Stomach smooth muscle (tissue), 2 donors: ENCODE measurements around the gene CRB1.
"Not testable (repeated sequence)": the region's sequence is repeated elsewhere in the genome, so short reads cannot be mapped to it uniquely, and the experiment has no call there.

Experiments used
- H3K27ac ChIP-seq: one replicate; pipeline ENCODE4 v1.7.0; 2013; ENCODE audit warnings: mild to moderate bottlenecking, low read length, inconsistent platforms
- H3K27me3 ChIP-seq, 2 donors: one replicate each; pipeline ENCODE4 v1.7.0; 2013; ENCODE audit warnings: low read length in 2 of 2; ENCODE audit not compliant: insufficient read depth in 2 of 2, control insufficient read depth in 1 of 2
- H3K36me3 ChIP-seq, 2 donors: one replicate each; pipeline ENCODE4 v1.7.0; 2013; ENCODE audit warnings: low read length in 2 of 2; ENCODE audit not compliant: control insufficient read depth in 2 of 2, insufficient read depth in 2 of 2
- H3K4me1 ChIP-seq: one replicate; pipeline ENCODE4 v1.7.0; 2013; ENCODE audit warnings: low read length; ENCODE audit not compliant: control insufficient read depth, insufficient read depth
- H3K4me3 ChIP-seq, 2 donors: one replicate each; pipeline ENCODE4 v1.7.0; 2013; ENCODE audit warnings: low read length in 2 of 2
- H3K9ac ChIP-seq, 2 donors: one replicate each; pipeline ENCODE4 v1.7.0; 2013; ENCODE audit warnings: low read length in 2 of 2, mild to moderate bottlenecking in 1 of 2
- H3K9me3 ChIP-seq, 2 donors: one replicate each; pipeline ENCODE4 v1.7.0; 2013; ENCODE audit warnings: low read length in 2 of 2; ENCODE audit not compliant: control insufficient read depth in 2 of 2
- donor health status: healthy.
- donor health status: Pancreatic carcinoma.

The CRB1 gene

GRCh38 chr1:197471248-197471985 is 203.4 kb downstream of the CRB1 start:
- Histone ChIP-seq H3K27ac (no peak overlapping the region), H3K9ac (no peak overlapping the region), H3K4me1 (no peaks in the 10 kb centered on the region), H3K36me3 (no peaks in the 10 kb centered on the region), H3K9me3 (no peaks in the 10 kb centered on the region), H3K27me3 (no peaks in the 10 kb centered on the region), H3K4me3 (no peak overlapping the region)

- H3K9me3 ChIP-seq, result no peaks in the 10 kb centered on the region
- no peaks in the 10 kb centered on the region for H3K4me1 ChIP-seq
- no peak overlapping the region for H3K9ac ChIP-seq
- no peak overlapping the region for H3K4me3 ChIP-seq
- no peaks in the 10 kb centered on the region for H3K36me3 ChIP-seq
- no peaks in the 10 kb centered on the region for H3K27me3 ChIP-seq
- no peak overlapping the region for H3K27ac ChIP-seq
Measured at GRCh38 chr1:197472141-197472540, 204.1 kb downstream of the CRB1 start.

GRCh38 chr1:197480446-197480845 is 212.4 kb downstream of the CRB1 start:
- Histone ChIP-seq H3K4me1 (no peaks in the 10 kb centered on the region), H3K27me3 (no peaks in the 10 kb centered on the region), H3K36me3 (no peaks in the 10 kb centered on the region), H3K27ac (no peak overlapping the region), H3K9me3 (no peaks in the 10 kb centered on the region), H3K9ac (no peak overlapping the region), H3K4me3 (no peak overlapping the region)

GRCh38 chr1:197481101-197481500 is 213.0 kb downstream of the CRB1 start:
- H3K27me3 ChIP-seq, result no peaks in the 10 kb centered on the region
- H3K4me1 ChIP-seq, result no peaks in the 10 kb centered on the region
- H3K4me3 ChIP-seq, result no peak overlapping the region
- no peaks in the 10 kb centered on the region for H3K36me3 ChIP-seq
- no peak overlapping the region for H3K9ac ChIP-seq
- no peak overlapping the region for H3K27ac ChIP-seq
- H3K9me3 ChIP-seq, result no peaks in the 10 kb centered on the region

- H3K4me1 ChIP-seq, result no peaks in the 10 kb centered on the region
- no peak overlapping the region for H3K9ac ChIP-seq
- no peaks in the 10 kb centered on the region for H3K36me3 ChIP-seq
- H3K27ac ChIP-seq, result no peak overlapping the region
- H3K4me3 ChIP-seq, result no peak overlapping the region
- H3K9me3 ChIP-seq, result no peaks in the 10 kb centered on the region
- H3K27me3 ChIP-seq, result no peaks in the 10 kb centered on the region
Measured at GRCh38 chr1:197485790-197486189, 217.7 kb downstream of the CRB1 start.

GRCh38 chr1:197486946-197487345 is 218.9 kb downstream of the CRB1 start:
- Histone ChIP-seq H3K4me1 (no peaks in the 10 kb centered on the region), H3K27ac (no peak overlapping the region), H3K9ac (no peak overlapping the region), H3K9me3 (no peaks in the 10 kb centered on the region), H3K4me3 (no peak overlapping the region), H3K36me3 (no peaks in the 10 kb centered on the region), H3K27me3 (no peaks in the 10 kb centered on the region)

GRCh38 chr1:197491505-197491904 is 223.5 kb downstream of the CRB1 start:
- H3K27me3 ChIP-seq, H3K9ac ChIP-seq, H3K27ac ChIP-seq, H3K36me3 ChIP-seq, H3K4me3 ChIP-seq, H3K4me1 ChIP-seq, H3K9me3 ChIP-seq: not testable (repeated sequence)

GRCh38 chr1:197496722-197497121 is 228.7 kb downstream of the CRB1 start:
- H3K9me3 ChIP-seq, result no peaks in the 10 kb centered on the region
- H3K27me3 ChIP-seq, result no peaks in the 10 kb centered on the region
- H3K4me3 ChIP-seq, result no peak overlapping the region

GRCh38 chr1:197510691-197511378 is 242.8 kb downstream of the CRB1 start:
- Histone ChIP-seq H3K9me3 (no peaks in the 10 kb centered on the region), H3K36me3 (peaks cover 0 to 3% of the 10 kb centered on the region in 2 donors), H3K27ac (no peak overlapping the region), H3K9ac (no peak overlapping the region), H3K27me3 (no peaks in the 10 kb centered on the region), H3K4me1 (no peaks in the 10 kb centered on the region), H3K4me3 (no peak overlapping the region)

More at GRCh38 chr1:197496722-197497121, 228.7 kb downstream of the CRB1 start:
- Histone ChIP-seq H3K4me1 (no peaks in the 10 kb centered on the region), H3K27ac (no peak overlapping the region), H3K9ac (no peak overlapping the region), H3K36me3 (no peaks in the 10 kb centered on the region)

GRCh38 chr1:197515421-197515820 is 247.4 kb downstream of the CRB1 start:
- H3K9ac ChIP-seq, result no peak overlapping the region
- no peaks in the 10 kb centered on the region for H3K27me3 ChIP-seq
- peaks cover 0 to 3% of the 10 kb centered on the region in 2 donors for H3K36me3 ChIP-seq
- H3K4me1 ChIP-seq, result no peaks in the 10 kb centered on the region
- no peak overlapping the region for H3K4me3 ChIP-seq
- H3K9me3 ChIP-seq, result no peaks in the 10 kb centered on the region
- H3K27ac ChIP-seq, result no peak overlapping the region

GRCh38 chr1:197519741-197520334 is 251.8 kb downstream of the CRB1 start:
- H3K4me3 ChIP-seq, result no peak overlapping the region
- H3K27me3 ChIP-seq, result no peaks in the 10 kb centered on the region
- H3K9ac ChIP-seq, result no peak overlapping the region
- no peaks in the 10 kb centered on the region for H3K36me3 ChIP-seq
- H3K4me1 ChIP-seq, result no peaks in the 10 kb centered on the region
- H3K9me3 ChIP-seq, result no peaks in the 10 kb centered on the region
- H3K27ac ChIP-seq, result no peak overlapping the region
